Bronchial epithelial cell (primary cell): ENCODE data around the gene ATAD5. TPM values are rescaled to one million over a fixed set of nuclear protein-coding genes. Genes with fewer than 3 reads are reported as not detected.
"Not testable (repeated sequence)": the region's sequence is repeated elsewhere in the genome, so short reads cannot be mapped to it uniquely, and the experiment has no call there.

Experiments used
- DNase-seq: peaks from one replicate; pipeline ENCODE4 v3.0.0-alpha.2; 2010; ENCODE audit warnings: low read depth
- FAIRE-seq: peaks from 2 replicates; lab custom pipeline; 2011; peaks lifted over from hg19 to GRCh38; lab: Jason Lieb, UNC
- H3K27me3 ChIP-seq: 2 replicates; pipeline ENCODE4 v1.5.1; 2011; ENCODE audit warnings: low read length; ENCODE audit not compliant: control insufficient read depth, insufficient read depth
- H3K36me3 ChIP-seq: 2 replicates; pipeline ENCODE4 v1.5.1; 2011; ENCODE audit warnings: low read length; ENCODE audit not compliant: control insufficient read depth, insufficient read depth
- H3K4me3 ChIP-seq: 2 replicates; pipeline ENCODE4 v1.5.1; 2011; ENCODE audit warnings: mild to moderate bottlenecking, low read depth, low read length, control low read depth
- total RNA-seq: library from RNA; depleted of rRNA; stranded (reverse); fragments of >200 nt; gene quantifications from 2 replicates; pipeline ENCODE4 v1.2.1, GENCODE V29; 2014
- TF ChIP-seq, protein P1 (sequence below): IDR thresholded peaks from 2 replicates; pipeline ENCODE4 v1.5.1; 2011; ENCODE audit warnings: mild to moderate bottlenecking, moderate library complexity, low read length, control low read depth, inconsistent platforms; ENCODE audit not compliant: insufficient read depth, severe bottlenecking

ATAD5 gene
- total RNA-seq, 1 donor from 2014 or later, result 0.53 TPM

DNA sequence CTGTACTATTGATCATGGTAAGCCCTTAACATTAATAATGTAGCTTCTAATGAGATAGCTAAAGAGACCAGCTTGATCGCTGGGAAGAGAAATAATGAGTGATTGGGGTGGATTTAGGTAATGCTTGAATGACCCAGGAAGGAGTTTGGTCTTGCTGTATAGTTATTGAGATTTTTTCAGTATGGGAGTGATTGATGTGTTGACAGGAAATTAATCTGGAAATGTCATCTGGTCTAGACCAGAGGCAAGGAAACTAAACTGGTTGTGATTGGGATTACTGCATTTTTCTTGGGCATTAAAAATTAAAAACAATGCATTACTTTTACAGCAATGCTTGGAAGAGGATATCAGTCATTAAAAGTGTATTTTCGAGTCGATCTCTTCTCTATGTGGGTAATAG, 62.5 kb downstream of the ATAD5 start:
- TF ChIP-seq, protein P1, sequence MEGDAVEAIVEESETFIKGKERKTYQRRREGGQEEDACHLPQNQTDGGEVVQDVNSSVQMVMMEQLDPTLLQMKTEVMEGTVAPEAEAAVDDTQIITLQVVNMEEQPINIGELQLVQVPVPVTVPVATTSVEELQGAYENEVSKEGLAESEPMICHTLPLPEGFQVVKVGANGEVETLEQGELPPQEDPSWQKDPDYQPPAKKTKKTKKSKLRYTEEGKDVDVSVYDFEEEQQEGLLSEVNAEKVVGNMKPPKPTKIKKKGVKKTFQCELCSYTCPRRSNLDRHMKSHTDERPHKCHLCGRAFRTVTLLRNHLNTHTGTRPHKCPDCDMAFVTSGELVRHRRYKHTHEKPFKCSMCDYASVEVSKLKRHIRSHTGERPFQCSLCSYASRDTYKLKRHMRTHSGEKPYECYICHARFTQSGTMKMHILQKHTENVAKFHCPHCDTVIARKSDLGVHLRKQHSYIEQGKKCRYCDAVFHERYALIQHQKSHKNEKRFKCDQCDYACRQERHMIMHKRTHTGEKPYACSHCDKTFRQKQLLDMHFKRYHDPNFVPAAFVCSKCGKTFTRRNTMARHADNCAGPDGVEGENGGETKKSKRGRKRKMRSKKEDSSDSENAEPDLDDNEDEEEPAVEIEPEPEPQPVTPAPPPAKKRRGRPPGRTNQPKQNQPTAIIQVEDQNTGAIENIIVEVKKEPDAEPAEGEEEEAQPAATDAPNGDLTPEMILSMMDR, result no peak
- FAIRE-seq (no peak), DNase-seq (no peak)

DNA sequence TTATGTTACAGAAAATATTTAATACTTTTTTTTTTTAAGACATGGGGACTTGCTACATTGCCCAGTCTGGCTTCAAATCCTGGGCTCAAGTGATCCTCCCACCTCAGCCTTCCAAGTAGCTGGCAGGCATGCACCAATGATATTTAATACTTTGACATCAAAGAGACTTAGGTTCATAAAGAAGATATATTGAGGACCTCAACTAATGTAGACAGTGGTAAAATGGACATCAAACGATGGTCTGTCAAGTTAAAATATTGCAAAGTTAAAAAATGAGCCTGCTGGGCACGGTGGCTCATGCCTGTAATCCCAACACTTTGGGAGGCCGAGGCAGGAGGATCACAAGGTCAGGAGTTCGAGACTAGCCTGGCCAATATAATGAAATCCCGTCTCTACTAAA, 65.5 kb downstream of the ATAD5 start:
- peaks cover 2% of the 10 kb centered on the region for H3K36me3 ChIP-seq
- DNase-seq (no peak), FAIRE-seq (no peak)
- no peaks in the 10 kb centered on the region for H3K27me3 ChIP-seq
- TF ChIP-seq, protein P1, result no peak
- no peak overlapping the region for H3K4me3 ChIP-seq

More for the DNA sequence above, 62.5 kb downstream of the ATAD5 start:
- H3K36me3 ChIP-seq, result no peaks in the 10 kb centered on the region
- no peaks in the 10 kb centered on the region for H3K27me3 ChIP-seq
- no peak overlapping the region for H3K4me3 ChIP-seq

DNA sequence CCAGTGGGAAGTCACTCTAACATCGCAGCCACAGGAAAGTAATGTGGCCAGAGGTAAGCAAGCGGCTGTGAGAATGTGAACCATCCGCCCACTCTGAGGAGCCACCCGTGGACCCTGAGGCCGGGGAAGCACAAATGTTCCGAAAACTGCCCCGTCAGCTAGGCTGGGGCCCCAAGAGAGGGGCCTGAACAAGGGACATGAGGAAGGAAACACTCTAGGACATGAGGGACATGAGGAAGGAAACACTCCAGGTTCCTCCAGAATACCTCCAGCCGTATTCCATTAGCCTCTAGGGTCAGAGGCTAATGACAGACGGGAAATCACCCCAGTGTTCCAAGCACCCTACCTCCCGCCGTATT, 74.0 kb downstream of the ATAD5 start:
- FAIRE-seq (no peak), DNase-seq (peak; percentile 6)
- TF ChIP-seq, protein P1, result no peak
- Histone ChIP-seq H3K27me3 (no peaks in the 10 kb centered on the region), H3K4me3 (peak overlapping the region; percentile 81), H3K36me3 (peaks cover 4% of the 10 kb centered on the region)

DNA sequence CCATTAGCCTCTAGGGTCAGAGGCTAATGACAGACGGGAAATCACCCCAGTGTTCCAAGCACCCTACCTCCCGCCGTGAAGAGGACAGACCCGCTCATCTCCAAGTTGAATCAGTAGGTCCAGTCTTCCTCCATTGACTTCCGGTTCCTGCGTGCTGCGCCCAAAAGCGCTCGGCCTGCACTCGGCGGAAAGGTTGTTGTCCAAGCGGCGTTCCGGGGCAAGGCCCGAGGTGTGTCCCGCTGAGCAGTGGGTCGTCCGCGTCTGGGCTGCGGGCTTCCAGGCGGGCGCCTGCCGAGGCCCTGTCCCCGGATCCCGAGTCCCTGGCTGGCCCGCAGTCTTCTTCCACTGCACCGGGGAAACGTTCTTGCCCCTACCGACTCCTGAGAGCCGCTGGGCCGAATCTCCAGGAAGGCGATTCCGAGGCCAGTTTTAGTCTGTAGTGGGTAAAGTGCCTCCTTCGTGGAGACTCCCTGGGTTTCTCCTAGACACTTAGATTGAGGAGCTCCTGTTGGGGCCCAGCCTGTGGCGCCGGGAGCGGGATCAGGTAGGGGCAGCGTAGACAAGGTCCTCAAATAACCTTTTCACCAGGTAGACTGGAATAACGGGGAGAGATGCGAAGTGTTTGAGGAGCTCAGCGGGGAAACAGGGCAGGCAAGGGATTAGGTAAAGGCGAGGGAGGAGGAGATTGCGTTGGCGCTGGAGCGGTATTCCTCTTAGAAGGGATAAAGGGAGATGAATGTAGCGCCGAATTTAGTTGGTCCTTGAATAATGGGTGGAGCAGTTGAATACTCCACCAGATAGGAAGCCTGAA, 74.5 kb downstream of the ATAD5 start, which contains the start of gene TEFM:
Gene TEFM (minus strand): TSS at position 138 of the 811 bp plus-strand sequence. CDS start 40 bp downstream, at position 98.
- TF ChIP-seq, protein P1, result no peak
- Histone ChIP-seq H3K36me3 (peaks cover 4% of the 10 kb centered on the region), H3K4me3 (peak within 1 kb of the TSS; percentile 81), H3K27me3 (no peaks in the 10 kb centered on the region)
- peak; percentile 50 for FAIRE-seq
- peak; percentile 82 for DNase-seq

DNA sequence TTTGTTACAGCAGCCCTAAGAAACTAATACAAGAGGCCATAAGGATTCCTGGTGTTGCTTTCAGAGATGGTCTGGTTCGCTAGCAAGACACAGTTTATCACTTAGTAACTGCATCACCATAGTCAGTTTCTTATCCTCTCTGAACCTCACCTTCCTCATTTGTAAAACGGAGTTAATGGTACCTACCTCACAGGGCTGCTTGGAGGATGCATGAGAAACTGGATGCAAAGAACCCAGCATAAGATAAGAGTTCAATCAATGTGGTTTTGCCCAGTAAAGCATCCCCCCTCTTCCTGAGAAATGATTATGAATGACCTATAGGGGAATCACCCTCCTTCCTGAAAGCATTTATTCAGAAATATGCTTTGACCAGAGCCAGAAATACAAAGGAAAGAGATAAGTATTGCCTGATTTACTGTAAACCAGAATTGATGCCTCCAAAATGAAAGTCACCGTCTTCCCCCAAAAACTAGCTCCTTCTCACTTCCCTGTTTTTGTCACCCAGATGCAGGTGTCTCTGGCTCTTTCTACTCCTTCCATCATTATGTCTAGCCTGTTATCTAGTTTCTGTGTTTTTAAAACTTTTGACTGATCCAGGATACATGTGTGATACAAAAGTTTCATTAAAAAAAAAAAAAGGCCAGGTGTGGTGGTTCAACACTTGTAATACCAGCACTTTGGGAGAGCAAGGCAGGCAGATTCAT, 77.1 kb downstream of the ATAD5 start:
- Histone ChIP-seq H3K27me3 (no peaks in the 10 kb centered on the region), H3K4me3 (no peak overlapping the region), H3K36me3 (peaks cover 2% of the 10 kb centered on the region)
- DNase-seq (no peak), FAIRE-seq (no peak)
- TF ChIP-seq, protein P1, result no peak

DNA sequence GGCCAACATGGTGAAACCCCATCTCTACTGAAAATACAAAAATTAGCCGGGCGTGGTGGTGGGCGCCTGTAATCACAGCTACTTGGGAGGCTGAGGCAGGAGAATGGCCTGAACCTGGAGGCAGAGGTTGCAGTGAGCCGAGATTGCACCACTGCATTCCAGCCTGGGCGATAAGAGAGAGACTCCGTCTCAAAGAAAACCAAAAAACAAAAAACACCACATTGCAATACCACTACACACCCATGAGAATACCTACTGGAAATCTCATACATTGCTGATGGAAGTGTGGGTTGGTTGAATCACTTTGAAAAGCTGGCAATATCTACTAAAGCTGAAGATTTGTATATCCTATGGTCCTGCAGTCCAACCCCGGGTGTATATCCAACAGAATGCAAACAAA, 78.4 kb downstream of the ATAD5 start:
- H3K36me3 ChIP-seq, DNase-seq, H3K27me3 ChIP-seq, H3K4me3 ChIP-seq, FAIRE-seq: not testable (repeated sequence)
